NCI-H2029 (cell line): ENCODE measurements around the gene POGLUT3.

Experiments used
- DNase-seq: peaks from one replicate; lab custom pipeline; 2025; lab: John Stamatoyannopoulos, UW

POGLUT3 gene

GRCh38 chr11:108500721-108501120 is 2.5 kb upstream of the POGLUT3 start:
- DNase-seq, result no peak

GRCh38 chr11:108500169-108500568 is 2.0 kb upstream of the POGLUT3 start:
- no peak for DNase-seq

DNA sequence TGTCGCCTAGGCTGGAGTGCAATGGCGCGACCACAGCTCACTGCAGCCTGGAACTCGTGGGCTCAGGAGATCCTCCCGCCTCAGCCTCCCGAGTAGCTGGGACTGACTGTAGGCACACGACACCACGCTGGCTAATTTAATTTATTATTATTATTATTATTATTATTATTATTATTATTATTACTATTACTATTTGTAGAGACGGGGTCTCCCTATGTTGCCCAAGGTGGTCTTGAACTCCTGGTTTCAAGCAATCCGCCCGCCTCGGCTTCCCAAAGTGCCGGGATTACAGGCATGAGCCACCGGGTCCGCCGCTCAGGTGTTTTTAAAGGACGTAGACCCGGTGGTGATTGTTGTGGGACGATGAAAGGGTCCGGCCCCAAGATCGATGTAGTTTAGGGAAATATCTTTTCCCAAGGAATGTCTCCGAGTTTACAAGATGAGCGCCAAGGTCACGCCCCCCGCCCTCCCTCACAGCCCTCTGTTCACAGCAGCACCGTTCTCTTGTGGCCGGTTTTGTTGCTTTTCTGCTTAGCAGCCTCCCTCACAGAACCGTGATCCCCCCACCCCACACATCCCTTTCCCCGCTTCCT is 728 bp upstream of the POGLUT3 start:
- DNase-seq, result no peak

DNA sequence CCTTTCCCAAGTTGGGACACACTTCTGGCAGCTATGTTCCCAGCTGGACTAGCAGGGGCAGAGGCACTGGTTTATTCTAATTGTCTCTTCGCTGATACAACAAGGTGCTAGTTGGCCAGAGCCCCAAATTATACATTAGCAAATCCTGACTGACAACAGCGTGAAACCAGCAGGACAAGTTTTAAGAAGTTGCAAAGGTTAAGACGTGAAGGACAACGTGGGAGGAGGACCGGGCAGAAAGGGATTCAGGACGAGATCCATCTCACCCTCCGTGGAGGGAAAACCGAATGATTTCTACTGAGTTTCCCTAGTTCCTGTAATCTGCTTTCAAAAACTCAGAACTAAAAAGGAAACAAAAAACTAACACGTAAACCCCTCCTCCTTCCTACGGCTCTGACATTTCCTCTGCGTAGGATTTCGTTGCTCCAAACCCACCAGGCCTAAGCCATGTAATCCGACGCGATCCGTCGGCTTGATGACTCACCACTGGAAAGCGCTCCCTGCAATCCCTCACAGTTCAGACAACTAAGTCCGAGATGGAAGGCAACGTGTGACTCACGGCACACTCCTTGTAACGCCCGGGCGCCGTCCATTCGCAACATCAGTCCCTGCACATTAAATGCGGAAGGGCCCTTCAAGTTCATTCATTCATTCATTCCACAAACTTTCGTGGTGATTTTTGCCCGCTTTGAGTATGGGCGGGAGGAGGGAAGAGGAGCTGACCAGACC is 703 bp downstream of the POGLUT3 start:
- DNase-seq, result peak; percentile 84

- DNase-seq, result no peak
Observed at GRCh38 chr11:108496643-108497256, 1.4 kb downstream of the POGLUT3 start.

DNA sequence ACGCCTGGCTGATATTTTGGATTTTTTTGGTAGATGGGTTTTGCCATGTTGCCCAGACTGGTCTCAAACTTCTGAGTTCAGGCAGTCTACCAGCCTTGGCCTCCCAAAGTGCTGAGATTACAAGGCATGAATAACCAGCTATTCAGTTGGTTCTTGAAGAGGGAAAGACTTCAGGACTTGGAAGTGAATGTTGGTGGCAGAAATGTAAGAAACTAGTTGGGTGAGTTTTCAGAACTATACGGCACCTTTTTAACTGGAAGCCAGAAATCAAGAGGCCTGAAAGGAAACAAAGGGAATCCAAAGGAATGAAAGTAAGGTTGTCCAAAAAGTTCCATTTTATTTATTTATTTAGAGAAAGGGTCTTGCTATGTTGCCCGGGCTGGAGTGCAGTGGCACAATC is 2.9 kb downstream of the POGLUT3 start:
- DNase-seq, result no peak

GRCh38 chr11:108494182-108494581 is 4.0 kb downstream of the POGLUT3 start:
- peak; percentile 26 for DNase-seq

- DNase-seq, result no peak
Observed at GRCh38 chr11:108491936-108492335, 6.2 kb downstream of the POGLUT3 start.

DNA sequence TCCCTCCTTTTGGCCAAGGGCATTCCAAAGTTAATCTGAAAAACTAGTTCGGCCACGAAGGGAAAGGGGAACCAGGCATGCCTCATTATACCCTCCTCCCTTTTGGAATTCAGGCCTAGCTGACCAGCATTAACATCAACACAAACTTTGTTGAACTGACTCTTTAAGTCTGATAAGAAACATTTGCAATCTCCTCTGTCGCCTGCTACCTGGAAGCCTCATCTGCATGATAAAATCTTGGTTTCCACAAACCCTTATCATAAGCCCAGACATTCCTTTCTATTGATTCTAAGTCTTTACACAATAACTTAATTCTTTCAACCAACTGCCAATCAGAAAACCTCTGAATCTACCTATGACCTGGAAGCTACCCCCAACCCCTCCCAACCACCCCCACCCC is 11.4 kb downstream of the POGLUT3 start:
- no peak for DNase-seq

GRCh38 chr11:108486331-108486730 is 11.9 kb downstream of the POGLUT3 start:
- no peak for DNase-seq

GRCh38 chr11:108483163-108483562 is 15.0 kb downstream of the POGLUT3 start:
- no peak for DNase-seq

- DNase-seq, result no peak
Observed at GRCh38 chr11:108474664-108475463, 23.3 kb downstream of the POGLUT3 start.

GRCh38 chr11:108472681-108473080 is 25.5 kb downstream of the POGLUT3 start:
- DNase-seq, result no peak

- no peak for DNase-seq
Observed at GRCh38 chr11:108468478-108468864, 29.7 kb downstream of the POGLUT3 start.

DNA sequence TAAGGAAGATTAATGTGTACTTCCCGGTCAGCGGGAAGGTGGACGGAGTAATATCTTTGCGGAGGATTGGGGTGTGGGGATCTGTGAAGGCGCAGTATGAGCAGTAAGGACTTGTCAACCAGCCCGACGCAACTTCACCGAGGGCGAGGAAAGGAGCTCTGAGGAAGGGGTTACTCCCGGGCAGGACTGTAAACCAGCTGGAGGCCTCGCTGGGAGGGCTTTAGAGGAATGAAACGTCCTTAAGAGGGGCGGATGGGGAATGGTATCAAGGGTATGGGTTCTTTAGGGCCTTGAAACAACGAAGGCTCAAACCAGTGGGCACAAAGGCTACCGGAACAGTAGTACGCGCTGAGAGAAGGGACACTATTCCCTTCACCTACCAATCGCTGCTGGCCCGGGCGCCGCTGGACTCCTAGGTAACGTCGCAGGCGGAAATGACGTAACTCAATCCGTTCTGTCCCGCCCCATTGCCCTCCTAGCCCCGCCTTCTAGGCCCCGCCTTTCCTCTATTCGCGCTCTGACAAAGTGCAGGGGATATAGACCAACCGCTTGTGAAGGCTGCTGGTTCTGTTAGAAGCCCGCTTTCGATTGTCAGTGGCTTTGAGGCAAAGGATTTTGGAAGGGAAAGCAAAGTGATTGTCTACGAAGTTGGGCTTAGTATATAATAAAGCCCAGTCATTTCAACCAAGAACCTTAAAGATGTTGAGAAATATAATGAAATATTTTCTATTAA is 30.9 kb downstream of the POGLUT3 start, which contains the start of gene C11orf65:
C11orf65 (minus strand) TSS at position 439 of the 733 bp plus-strand sequence. CDS start 5,970 bp downstream, outside the sequence.
- DNase-seq, result peak; percentile 98

- no peak for DNase-seq
Observed at GRCh38 chr11:108466405-108466804, 31.8 kb downstream of the POGLUT3 start.

- no peak for DNase-seq
Observed at GRCh38 chr11:108453207-108453835, 44.9 kb downstream of the POGLUT3 start.
